Stimulated activated CD8-positive, alpha-beta memory T cell treated with anti-CD3 and anti-CD28 coated beads, Interleukin-15, amount 100 ng/mL, for 48 hours (primary cell): Measurements from ENCODE around the gene INPP1.
A peak's percentile ranks its signal among the peaks of the same experiment; 100 is the strongest.
"Not testable (repeated sequence)": the region's sequence is repeated elsewhere in the genome, so short reads cannot be mapped to it uniquely, and the experiment has no call there.

Experiments used
- DNase-seq, 2 donors: peaks; one replicate each; pipeline ENCODE4 v3.0.0-alpha.2; 2020; ENCODE audit warnings: low read depth in 2 of 2

The INPP1 gene

GRCh38 chr2:190343536-190344275 is at the start of gene INPP1:
Gene INPP1 (plus strand): TSS chr2:190343589. CDS start chr2:190360103, 16,514 bp downstream.
- peak; percentile 35 to 39 for DNase-seq

- DNase-seq: not testable (repeated sequence)
Observed at GRCh38 chr2:190297880-190298279, 45.5 kb upstream of the INPP1 start.

DNA sequence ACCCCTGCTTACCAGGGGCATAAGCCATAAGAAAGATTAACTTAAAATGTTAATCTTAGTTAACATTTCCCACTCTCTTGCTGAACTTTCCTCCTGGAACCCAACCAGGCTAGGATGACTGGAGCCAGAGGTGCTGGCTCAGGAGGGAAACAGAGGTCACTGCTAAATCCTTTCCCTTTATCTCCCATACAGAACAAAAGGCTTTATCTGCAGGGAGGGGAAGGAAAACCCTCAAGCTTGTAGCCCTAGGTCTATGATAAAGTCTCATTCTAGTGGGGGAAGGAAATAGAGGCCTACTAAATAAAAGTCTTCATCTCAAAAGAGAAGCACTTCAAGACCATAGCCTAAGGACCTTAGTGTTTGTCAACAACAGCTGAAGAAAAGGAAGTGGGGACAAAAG is 42.4 kb upstream of the INPP1 start:
- DNase-seq: no peak

DNA sequence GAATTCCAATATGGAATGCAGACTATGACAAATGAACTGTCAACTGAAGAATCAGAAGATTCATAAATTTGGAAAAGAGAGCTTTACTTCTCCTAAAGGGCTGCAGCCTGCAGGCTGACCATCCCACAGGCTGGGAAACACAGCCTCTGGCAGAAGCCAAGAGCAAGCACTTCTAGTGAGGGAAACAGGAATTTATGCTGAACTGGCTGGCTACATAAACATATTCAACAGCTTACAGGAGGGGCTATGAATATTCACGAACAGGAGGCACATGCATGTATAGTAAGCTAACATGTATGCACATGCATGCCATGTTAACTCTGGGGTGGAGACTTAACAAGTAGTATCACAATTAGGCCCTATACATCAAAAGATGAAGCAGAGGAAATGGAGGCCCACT is 41.3 kb upstream of the INPP1 start:
- DNase-seq: no peak

DNA sequence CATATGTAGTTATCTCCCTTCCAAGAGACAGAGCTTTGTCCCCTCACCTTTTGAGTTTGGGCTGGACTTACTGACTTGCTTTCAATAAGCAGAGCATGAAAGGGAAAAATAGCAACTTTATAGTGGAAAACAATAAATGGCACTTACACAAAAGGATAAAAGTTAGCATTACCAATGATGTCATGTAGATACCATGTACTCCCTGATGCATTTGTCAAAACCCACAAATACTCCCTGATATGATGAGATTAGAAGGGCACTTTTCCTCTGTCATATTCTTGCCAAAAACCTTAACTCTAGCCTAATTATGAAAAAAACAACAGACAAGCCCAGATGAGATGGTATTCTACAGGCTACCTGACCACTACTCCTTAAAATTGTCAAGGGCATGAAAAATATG is 39.7 kb upstream of the INPP1 start:
- no peak for DNase-seq

DNA sequence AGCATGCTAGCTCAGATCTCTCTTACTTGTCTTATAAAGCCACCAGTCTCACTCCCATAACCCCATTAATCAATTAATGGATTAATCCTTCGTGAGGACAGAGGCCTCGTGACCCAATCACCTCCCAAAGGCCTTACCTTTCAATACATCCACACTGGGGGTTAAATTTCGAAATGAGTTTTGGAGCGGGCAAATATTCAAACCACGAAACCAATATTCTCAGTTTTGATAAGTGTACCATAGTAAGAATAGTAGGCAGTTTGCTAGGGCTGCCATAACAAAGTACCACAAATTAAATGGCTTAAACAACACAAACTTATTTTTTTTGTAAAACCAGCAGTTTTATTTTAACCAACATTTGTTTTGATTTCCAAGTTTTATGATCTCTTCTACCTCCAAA is 39.0 kb upstream of the INPP1 start:
- no peak for DNase-seq

DNA sequence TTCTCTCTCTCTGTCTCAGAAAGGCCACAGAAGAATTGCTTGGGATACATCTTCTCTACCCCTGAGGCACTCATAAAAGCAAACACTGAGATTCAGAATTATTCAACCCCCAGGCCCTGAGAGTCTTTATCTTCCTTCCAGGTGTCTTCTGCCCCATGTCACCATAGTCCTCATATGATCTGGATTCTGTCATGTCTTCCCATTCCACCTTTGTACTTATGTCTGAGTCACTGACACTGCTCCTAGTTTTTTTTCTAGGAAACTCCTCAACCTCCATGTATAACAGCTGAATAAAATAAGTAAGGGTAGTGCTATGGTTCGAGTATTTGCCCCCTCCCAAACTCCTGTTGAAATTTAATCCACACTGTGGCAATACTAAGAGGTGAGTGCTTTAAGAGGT is 35.4 kb upstream of the INPP1 start:
- no peak for DNase-seq

DNA sequence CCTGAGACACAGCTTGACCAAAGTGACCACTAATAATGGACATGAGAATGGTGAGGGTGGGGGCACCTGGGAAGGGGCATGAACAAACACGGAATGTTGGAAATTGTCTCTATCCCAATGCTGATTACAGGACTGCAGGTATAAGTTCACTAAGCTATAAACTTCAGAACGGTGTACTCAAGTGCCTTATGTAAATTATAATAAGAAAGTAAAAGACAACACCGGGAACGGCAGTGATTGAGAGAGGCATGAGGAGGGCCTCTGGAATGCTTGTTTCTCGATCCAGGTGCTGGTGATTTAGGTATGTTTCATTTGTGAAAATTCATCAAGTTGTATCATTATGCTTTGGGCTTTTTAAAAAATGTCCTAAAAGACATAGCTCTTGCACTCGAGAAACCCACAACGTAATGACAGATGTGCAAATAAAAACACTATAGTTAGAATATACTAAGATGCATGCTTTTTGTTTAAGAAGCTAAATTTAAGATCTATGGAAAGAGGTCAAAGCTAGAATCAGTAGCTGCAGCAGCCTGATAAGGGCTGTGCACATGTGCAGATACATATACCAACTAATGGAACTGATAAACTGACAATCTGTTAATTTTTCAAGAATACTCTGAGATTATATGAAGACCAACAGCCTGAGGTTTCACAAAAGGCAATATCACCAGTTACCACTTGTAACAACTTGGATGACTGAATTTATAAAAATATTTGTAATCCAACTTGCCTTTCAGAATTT is 31.3 kb upstream of the INPP1 start:
- no peak for DNase-seq

- not testable (repeated sequence) for DNase-seq
Observed at GRCh38 chr2:190312635-190313025, 30.8 kb upstream of the INPP1 start.

DNA sequence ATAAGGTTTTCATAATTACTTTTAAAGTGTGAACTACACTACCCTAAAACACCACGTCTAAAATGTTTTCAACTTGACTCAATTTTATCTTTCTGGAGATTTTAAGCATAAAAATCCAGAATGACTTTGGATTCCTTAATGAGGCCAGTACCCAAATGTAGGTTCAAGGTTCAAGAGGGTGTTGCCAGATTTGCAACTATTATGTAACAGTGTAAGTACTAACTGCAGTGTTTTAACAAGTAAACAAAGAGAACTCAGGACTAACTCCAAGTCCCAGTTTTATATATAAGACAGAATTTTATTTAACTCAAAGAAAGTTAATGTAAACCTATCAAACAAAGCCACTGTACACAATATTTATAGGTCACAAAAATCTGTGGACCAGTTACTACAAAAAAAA is 29.5 kb upstream of the INPP1 start:
- DNase-seq: no peak

- DNase-seq: no peak
Observed at GRCh38 chr2:190315273-190315672, 28.1 kb upstream of the INPP1 start.

DNA sequence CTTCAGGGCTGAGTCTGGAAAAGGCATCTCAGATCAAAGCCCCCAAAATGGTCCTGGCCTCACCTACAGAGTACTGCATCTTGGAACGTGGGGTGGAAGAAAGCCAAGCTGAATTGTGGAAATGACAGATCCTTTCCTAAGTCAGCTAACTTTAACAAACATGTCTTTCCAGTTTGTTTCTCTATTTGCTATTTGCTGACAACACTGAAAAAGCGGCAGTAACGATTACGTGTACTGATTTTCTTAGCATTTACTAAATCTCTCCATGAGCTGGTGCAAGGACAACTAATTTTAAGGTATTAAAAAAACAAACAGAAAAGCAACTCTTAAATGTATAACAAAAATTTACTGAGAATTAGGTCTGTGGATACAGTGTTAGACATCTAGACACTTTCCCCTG is 24.9 kb upstream of the INPP1 start:
- no peak for DNase-seq

- DNase-seq: no peak
Observed at GRCh38 chr2:190318931-190319554, 24.3 kb upstream of the INPP1 start.

DNA sequence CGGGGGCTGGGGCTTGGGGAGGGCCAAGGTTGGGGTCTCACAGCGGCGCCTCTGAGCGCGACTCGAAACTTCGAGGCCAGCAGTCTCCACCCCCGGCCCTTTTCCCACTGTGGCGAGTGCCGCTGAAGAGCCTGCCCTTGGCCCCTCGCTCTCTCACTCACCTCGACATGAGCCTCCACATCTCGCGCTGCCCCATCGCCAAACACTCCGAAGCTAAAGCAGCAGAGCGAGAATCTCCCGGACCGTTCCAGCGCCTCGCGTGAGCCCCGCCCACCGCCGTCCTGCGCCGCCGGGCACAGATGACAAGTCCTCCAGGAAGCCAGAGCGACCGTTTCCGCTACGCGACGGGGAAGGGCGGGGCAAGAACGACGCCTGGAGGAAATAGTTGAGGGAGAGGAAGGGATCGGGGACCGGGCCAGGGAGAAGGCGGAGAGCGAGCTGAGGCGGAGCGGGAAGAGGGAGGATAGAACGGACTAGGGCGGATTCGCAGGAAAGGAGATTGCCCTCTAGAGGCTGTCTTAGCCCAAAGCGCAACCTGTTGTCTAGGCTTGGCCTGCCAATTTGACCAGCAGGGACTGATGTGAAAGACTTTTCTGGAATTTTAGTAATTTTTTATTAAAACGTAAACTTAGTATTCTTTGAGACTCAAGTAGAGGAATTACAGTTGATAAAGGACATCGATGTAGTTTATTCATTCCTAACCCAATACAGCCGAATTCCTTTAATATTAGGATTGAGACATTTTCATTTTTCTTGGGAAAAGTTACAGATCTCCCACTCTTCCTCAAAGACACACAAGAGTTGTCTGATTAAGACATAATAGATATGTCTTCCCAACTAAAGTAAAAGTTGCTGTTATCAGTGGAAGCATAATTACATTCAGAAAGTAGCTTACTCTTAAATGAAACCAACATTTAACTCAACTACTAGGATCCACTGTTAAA is 23.6 kb upstream of the INPP1 start, which contains the start of gene HIBCH:
Gene HIBCH, minus strand, starts transcription at position 272 of the 944 bp plus-strand sequence. Its CDS starts 76 bp downstream, at position 196.
- DNase-seq: peak; percentile 91 to 92

- peak; percentile 21 to 28 for DNase-seq
Observed at GRCh38 chr2:190320696-190321095, 22.7 kb upstream of the INPP1 start.

- no peak for DNase-seq
Observed at GRCh38 chr2:190323406-190323805, 20.0 kb upstream of the INPP1 start.

DNA sequence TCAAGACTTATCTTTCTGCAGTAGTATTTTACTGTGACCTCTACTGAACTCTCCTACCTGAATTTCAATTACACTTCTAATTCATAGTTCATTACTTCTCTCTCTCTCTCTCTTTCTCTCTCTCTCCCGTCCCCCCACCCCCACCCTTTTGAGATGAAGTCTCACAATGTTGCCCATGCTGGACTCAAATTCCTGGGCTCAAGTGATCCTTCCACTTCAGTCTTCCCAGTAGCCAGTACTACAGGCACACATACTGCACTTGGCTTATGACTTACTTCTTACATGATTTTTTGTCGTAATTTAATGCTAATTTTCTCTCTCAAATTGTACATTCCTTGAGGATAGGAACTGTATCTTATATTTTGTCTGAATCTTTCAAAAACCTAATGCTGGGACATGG is 17.8 kb upstream of the INPP1 start:
- DNase-seq: no peak

DNA sequence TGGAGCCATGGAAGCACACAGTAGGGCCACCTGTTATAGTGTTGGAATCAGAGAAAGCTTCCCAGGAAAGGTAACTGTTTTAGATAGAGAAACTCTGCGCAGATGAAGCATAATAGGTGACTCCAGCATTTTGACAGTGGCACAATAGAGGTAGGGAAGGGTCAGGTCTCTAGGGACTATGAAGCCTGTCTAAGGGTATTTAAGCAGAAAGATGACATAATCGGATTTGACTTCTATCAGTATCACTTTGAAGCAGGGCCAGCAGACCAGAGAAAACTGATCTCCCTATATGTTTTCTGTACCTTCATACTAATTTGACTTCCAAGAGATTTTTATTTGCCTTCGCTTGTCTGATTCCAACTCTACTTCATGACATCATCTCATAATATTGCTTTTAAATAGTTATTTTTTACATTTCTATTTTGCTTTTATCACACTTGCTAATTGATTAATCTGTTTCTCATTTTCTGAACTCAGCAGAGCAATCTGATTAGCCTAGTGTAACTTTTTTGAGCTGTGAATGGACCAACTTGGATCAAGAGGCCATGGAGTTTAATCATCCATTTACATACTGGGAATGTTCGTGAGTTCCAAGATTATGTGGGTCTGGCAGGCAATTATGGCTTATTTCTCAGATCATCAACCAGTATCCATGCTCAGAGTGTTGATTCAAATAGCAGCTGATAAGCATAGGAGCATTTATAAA is 15.4 kb upstream of the INPP1 start:
- DNase-seq: no peak

DNA sequence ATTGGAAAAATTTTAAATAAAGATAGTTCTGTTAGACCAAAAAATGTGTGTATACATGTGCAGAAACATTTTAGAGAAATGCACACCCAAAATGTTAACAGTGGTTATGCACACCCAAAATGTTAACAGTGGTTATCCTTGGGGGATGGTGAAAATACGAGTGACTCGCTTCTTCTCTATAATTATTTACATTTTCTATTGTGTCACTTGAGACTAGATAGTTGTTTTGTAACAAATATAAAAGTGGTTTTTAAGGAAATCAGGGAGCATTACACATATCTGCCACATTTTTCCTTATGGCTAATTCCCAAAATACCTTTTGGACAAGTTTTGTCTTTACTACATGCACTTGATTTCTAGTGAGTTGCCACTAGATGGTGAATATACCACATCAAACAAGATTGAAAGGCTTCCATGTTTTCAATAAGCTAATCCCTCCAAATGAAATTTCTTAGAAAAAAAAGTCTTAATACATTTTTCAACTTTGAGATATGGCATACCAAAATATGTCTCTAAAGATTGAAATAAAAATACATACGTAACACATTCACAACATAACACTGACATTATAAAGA is 14.7 kb upstream of the INPP1 start:
- no peak for DNase-seq

DNA sequence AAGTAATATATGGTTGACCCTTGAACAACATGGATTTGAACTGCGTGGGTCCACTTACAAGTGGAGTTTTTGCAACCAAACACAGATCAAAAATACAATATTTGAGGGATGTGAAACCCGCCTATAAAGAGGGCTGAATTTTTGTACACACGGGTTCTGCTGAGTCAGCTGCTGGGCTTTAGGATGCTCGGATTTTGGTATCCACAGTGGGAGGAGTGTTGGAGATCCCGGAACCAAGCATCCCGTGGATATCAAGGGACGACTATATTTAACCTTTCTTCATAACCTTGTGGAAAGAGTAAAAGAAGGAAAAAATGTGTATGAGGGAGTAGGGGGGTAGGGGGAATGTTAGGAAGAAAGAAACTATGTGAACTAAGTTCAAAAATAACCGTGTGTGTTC is 10.0 kb upstream of the INPP1 start:
- no peak for DNase-seq

- no peak for DNase-seq
Observed at GRCh38 chr2:190333928-190334327, 9.5 kb upstream of the INPP1 start.
